HG03432 (cell line): ENCODE data around the gene HBS1L.

Experiments used
- ATAC-seq: cut with Tn5 transposase; IDR thresholded peaks from one replicate; pipeline ENCODE4 v1.9.1; 2021; ENCODE audit warnings: mild to moderate bottlenecking, moderate library complexity; ENCODE audit not compliant: unreplicated experiment

HBS1L gene

DNA sequence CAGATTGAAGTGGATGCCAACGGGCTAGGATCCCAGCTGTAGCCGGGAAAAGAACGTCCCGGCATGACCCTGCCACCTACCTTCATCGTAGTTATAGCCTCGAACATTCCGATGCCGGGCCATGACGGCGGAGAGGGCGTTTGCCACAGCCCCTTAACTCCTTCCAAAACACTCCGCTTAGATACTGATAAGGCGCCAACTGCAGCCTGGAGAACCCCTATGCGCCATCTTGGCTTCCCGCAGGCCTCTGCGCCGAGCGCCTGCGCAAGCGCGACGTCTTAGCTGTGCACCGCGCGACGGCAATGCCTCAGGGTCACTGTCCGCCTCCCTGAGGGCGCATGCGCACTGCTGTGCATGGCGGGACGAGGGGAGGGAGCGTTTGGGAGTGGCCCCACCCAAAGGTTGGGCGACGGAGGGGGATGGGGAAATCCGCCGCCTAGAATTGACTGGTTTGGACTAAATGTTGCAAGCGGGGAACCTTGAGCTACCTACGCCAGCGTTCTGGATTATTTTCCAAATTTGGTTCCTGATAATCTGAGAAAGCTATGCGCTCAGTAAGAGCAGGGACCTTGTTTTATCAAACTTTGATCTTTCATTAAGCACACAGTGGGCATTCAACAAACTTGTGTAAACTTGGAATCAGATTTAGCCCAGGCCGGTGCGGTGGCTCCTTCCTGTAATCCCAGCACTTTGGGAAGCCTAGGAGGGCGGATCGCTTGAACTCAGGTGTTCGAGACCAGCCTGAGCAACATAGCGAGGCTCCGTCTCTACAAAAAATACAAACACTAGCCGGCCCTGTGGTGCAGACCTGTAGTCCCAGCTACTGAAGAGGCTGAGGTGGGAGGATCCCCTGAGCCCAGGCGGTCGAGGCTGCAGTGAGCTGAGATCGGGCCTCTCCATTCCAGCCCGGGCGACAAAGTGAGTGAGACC is at the start of gene HBS1L:
Gene HBS1L (minus strand): TSS at position 254 of the 930 bp plus-strand sequence. CDS start 131 bp downstream, at position 123.
- ATAC-seq, result peak; percentile 98

DNA sequence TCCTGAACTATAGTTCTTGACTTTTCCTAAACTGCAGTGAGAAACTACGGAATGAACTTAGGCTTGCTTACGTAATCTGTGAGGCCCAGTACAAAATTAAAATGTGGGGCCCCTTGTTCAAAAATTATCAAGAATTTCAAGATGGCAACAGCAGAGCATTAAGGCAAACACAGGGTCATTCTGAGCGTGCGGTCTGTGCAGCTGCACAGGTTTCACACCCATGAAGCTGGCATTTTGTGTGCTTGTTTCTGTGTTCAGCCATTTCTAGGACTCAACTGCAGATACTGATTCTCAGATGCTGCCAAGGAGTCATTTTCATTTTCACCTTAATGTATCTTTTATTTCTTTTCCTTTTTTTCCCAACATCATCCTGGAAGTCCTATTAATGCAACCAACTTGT is 49.6 kb upstream of the HBS1L start:
- ATAC-seq, result no peak

DNA sequence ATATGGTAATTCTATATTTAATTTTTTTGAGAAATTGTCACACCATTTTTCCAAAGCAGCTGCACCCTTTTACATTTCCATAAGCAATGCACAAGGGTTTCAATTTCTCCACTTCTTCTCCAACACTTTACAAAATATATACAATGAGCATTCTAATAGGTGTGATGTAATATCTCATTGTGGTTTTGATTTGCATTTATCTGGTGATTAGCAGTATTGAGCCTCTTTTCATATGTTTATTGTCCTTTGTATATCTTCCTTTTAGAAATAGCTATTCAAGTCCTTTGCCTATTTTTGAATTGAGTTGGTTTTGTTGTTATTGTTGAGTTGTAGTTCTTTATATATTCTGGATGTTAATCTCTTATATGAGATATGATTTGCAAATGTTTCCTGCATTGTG is 47.6 kb upstream of the HBS1L start:
- no peak for ATAC-seq

DNA sequence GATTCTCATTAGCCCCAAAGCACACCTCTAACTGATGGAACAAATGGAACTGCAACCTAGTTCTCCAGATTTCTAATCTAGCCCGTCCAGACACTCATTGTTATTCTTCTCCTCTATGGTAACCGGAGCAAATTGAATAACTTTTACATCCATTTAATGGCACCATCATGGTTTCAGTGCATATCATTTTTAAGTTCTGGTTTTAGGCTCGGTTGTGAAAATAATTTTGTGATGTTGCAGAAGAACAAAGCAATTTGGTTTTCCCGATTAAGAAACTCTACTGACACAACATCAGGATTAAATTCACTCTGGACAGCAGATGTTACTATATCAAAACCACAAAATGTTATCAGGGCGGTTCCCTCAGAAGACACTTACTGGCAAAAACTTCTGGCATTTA is 42.5 kb upstream of the HBS1L start:
- no peak for ATAC-seq

DNA sequence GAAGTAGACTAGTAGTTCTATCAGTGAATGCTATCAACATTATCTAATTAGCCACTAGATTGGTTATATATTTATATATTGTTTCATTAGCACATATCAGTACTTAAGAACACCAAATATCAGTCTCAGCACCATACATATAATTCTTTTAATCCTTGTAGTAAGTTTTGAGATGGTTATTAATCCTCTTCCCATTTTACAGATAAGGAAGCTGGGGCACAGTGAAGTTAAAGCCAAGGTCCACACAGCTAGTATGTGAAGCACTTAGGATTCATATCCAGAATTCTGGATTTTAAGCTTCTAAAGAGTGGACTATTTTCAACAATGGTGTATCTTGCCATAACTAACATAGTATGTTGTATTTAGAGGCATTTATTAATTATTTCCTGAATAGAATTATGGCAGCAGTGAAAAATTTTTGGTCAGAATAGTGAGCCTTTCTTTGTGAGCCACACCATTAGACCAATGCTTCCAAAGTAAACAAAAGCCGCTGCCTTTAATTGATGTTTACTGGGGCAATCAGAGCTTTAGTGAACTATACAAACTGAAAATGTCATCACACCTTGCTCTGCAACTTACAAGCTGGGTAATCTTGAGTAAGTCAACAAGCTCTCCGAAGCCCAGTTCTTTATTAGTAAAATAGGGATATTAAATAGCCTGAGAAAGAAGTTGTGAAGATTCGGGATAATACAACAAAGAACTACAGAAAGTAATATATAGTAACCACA is 41.9 kb upstream of the HBS1L start:
- no peak for ATAC-seq

DNA sequence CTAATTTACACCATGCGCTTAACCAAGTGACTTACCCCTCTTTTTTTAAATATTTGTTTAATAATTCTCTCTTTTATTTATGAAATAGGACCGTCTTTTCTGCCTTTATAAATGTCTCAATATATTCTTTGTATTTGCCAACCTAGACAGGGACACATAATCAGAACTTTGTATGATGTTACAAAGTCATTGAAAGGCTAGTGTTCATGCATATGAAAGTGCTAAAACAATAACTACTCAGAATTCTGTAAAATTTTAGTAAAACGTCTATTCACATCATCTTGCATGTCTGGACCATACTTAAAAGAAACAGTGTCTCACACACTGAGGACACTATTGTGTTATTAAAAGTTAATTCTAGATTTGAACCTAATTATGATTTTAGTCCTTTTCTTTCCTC is 41.1 kb upstream of the HBS1L start:
- no peak for ATAC-seq

DNA sequence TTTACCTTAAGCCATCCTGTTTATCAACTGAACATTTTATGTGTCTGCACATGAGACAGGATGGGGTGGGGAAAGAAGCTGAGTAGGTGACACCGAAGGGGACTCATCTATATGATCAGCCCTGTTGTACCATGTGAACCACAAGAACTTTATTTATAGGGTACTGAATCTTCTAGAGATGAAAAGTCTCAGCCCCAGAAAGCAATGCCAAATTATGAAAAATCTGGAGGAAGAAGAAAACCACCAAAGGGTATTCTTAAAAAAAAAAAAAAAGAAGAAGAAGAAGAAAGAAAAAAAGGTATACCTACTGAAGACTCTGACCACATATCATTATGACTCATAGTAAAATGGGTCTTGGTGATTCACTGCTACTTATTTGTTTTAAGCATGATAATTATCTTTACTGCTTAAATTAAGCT is 39.8 kb upstream of the HBS1L start:
- peak; percentile 75 for ATAC-seq

DNA sequence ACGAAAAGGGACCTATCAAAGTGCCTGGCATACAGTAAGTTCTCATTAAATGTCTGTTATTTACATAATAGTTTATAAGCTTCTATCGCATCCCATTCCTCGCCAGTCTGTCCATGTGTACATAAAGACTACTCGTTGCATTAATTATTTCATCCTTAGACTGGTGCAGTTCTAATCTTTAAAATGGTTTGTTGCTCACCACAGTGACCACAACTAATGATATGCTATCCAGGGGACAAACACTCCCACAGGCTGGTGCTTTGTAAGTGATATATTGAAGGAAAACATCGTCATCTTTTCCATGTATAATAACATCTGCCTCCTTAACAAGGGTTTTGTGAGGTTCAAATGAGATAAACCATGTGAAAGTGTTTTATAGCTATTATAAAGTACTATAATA is 39.0 kb upstream of the HBS1L start:
- ATAC-seq, result no peak

DNA sequence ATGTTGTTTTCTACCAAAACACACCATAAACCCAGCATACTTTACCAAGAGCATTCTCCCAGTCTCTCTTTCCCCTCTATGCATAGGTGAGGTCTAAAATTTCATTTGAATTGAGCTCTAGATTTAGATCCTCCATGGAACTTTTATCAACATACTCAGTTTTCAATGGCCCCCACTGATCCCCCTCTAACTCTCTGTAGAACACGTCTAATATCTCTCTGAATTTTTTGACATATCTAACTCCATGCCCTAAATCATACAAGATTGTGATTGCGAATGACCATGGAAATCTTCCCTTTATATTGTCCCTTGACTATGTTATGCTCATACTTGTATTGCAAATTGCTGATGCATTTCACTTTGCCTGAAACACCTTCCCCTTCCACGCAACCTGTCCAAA is 38.1 kb upstream of the HBS1L start:
- ATAC-seq, result no peak

DNA sequence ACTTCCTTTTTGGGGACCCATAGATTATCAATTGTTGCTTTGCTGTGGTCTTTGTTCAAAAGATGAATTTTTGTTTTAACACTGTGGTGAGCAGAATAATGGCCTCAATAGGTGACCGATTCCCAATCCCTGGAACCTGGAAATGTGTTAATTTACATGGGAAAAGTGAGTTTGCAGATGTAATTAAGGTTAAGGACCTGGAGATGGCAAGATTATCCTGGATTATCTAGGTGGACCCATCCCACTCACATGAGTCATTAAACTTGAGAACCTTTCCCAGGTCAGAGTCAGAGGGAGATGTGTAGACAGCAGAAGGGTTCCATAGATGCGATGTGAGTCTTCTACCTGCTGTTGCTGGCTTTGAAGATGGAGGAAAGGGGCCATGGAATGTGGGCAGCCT is 36.2 kb upstream of the HBS1L start:
- ATAC-seq, result no peak

DNA sequence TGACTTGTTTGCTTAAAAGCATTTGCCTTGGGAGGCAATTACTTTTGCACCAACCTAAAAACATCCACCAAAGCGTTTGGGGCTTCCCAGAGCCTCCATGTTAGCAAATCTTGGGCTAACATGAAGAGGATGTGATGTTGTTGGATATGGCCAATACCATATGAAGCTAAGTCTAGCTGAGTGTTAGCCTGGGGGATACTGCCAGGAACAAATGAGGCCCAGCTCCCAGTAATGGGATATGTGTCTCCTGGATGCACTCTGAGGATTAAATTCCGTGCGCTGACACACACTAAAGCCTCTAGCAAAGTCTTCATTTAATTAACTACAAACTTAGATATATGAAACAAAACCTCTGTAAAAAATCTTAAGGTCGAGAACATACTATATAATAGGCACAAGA is 35.3 kb upstream of the HBS1L start:
- no peak for ATAC-seq

DNA sequence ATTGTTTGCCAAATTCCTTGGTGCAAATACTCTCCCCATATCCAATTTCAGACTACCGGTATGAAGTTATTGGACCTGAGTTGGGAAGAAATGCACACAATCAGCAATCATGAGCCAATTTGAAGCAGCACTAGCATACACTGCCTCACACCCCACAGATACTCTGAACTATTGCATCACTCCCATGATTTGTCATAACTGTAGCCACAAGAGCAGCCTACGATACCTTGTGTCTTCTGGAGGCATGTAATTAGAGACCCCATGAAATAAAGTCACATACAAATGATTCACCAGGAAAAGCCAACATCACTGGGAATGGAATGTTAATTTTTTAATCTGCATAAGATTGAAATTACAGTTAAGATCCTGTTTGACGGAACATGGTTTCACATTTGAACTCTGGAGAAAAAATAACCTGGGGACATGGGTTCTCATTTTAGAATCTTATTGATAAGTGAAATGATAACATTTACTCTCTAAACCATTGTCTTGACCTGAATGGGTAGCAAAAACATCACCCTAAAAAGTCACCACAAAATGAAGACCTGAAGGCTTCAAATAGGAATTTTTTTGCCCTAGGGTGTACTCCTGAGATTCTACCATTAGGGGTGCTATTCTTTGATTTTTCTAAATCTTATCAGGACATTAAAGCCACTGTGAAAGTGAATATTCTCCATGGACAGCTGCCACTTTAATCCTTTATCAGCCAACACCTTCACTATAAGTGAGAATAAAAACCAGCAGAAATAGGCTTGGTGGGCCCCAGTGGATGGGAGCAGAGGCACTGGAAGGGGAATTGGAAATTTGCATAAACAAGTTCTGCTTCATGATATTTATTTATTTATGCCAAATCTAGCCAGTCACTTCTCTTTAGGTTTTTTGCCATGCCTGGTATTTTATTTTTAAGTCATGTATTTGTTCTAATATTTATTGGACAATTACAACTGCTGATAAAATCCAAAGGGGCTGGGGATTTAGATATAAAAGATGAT is 34.5 kb upstream of the HBS1L start:
- ATAC-seq, result peak; percentile 82

DNA sequence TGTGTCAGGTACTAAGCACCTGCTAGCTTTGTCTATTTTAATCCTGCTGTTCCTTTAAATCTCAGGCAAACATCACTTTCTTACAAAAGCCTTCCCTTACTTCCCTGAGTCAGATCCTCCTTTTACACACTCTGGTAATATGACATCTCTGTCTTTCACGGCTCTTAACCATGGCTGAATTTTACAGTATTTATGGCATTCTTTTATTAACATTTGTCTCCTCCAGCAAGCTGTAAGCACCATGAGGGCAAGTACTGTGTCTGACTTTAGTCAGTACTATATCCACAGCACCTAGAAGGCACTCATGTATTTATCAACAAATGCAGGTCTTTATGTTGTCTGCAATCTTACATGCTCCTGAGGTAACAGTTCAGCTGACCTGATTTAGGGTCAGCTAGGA is 33.7 kb upstream of the HBS1L start:
- peak; percentile 2 for ATAC-seq

DNA sequence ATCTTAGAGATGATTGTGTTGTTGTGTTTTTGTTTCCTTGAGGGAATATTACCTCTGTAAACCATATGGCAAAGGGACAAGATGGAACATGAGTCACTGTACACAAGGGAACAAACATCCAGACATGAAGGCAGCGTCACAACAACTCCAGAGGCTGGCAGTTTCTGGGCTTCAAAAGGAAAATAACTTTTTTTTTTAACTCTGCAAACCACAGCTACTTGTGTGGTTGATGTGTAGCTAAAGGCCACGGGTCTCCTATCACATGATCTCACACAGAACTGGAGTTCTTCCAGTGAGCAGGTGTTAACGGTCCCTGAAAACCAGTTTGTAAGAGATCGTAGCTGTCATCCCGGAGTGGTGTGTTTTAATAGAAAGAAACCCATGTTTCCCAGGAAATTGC is 33.2 kb upstream of the HBS1L start:
- no peak for ATAC-seq

DNA sequence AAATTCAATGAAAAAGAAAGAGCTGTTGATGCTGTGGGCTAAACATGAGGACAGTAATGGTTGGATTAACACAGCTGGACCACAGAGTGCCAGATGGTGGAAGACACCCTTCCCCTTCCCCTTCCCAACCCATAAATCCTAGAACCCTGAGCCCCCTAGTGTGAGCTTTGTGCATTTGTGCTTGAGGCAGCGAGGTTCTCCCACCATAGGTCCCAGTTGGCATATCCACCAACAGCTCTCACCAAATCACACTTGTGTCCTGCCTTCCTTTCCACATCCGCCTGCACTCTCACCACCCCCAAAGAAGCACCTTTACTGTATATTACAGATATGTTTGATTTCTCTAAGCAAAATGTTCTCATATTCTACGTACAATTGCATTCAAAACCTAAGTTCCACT is 32.8 kb upstream of the HBS1L start:
- no peak for ATAC-seq

DNA sequence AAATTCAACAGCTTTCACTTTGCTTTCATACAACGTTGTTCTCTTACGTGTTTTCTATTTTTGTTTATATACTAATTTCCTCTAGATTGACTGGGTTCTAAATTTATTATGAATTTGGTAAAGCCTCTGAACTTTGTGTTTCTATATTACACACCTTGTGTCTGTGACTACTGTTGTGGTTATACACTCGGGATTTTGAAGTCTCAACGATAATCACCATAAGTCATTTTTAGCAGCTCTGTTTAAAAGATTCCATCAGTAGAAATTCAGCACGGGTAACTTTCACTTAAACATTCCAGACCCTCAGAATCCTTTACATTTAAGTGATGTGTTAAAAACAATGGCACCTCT is 31.8 kb upstream of the HBS1L start:
- no peak for ATAC-seq

DNA sequence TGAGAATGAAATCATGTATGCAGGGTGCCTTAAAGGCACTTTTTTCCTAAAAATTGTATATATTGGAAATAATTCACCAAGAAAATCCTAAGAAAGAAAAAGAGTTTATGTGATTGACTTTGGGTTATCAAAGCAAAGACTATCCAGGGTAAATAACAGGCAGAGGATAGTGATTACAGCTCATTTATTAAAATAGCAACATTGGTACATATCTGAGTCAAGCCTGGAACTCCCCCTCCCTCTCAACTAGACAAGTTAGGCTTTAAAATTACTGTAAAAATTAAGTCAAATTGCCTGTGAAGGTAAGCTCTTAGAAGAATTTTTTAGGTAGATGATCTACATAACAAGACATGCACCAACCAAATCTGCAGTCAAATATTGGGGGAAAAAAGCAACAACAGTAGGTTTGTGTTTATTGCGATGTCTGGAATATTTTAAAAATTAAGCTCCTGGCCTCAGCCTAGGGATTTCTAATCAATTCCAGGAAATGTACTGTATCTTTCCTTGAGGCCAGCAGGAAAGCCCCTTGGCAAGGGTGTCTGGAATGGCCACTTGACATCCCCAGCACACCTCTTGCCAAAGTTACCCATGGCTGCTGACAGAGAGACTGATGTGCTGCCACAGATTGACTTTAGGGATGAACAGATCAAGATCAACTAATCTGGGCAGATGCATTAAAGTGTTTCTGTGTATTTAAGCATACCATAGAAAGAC is 31.2 kb upstream of the HBS1L start:
- no peak for ATAC-seq

DNA sequence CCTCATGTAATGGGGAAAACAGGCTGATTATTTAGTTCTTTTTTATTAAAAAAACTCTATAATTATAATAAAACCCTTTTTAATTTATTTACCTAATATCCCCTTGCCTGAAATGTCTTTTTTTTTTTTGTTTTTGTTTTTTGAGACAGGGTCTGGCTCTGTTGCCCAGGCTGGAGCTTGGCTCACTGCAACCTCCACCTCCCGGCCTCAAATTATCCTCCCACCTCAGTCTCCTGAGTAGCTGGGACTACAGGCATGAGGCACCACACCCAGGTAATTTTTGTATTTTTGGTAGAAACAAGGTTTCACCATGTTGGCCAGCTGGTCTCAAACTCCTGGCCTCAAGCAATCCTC is 30.3 kb upstream of the HBS1L start:
- ATAC-seq, result no peak

DNA sequence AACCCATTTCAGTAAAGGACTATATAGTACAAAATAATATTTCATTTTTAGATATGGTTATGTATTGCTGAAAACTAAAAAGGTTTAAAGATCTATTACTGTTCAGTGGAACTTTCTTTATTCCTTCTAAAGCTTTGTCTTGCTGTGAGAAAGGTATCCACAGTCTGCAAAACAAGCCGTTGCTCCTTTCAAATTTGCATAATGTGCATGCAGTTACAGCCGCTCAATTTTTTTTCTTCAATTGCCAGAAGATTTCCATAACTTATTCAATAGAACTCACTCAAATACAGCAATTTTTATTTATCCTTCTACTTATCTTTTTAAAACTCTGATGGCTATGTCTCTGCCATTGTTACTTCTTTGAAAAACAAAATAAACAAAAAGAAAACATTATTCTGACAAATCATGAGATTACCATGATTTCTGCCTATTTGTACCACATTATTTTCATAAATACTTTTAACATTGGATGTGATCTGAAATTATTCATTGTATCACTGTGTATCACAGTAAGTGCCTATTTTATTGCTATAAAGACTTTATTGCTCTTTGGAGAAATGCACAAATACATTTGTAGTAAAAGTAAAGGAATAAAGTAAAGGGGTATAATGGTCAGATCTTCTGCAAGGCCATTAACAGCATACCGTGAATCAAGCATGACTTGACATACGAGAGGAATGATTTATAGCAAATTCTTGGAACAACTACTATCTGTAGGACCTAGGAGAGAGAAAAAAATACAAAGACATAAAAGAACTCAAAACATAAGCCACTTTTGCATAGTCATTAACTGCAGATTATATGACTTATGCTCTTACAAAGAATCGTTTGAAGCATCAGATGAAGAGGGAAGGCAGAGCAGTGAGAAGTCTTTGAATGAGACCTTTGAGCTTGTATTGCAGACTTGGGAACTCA is 29.6 kb upstream of the HBS1L start:
- no peak for ATAC-seq
